Neural crest cell (in vitro differentiated cells): ENCODE results near the gene BICRA. TPM values are rescaled to one million over a fixed set of nuclear protein-coding genes. Genes with fewer than 3 reads are reported as not detected.

Experiments used
- DNase-seq: peaks from one replicate; pipeline ENCODE4 v3.0.0; 2021; ENCODE audit warnings: low read depth, mixed read lengths, low spot score
- H3K27ac Mint-ChIP-seq: one replicate; pipeline ENCODE4 v1.8.0; 2021; ENCODE audit warnings: mild to moderate bottlenecking, mixed read lengths; ENCODE audit not compliant: unreplicated experiment
- H3K27me3 Mint-ChIP-seq: 2 replicates; pipeline ENCODE4 v1.8.0; 2021; ENCODE audit warnings: low read depth, mild to moderate bottlenecking, mixed read lengths
- H3K36me3 Mint-ChIP-seq: 2 replicates; pipeline ENCODE4 v1.8.0; 2021; ENCODE audit warnings: low read depth, mild to moderate bottlenecking, mixed read lengths
- H3K4me1 Mint-ChIP-seq: 2 replicates; pipeline ENCODE4 v1.8.0; 2021; ENCODE audit warnings: mixed read lengths
- H3K4me3 Mint-ChIP-seq: one replicate; pipeline ENCODE4 v1.8.0; 2021; ENCODE audit warnings: mild to moderate bottlenecking, mixed read lengths
- H3K9me3 Mint-ChIP-seq: 2 replicates; pipeline ENCODE4 v1.8.0; 2021; ENCODE audit warnings: mixed read lengths
- CTCF ChIP-seq: fragments of 200-600 bp; sonication (generic); conservative IDR thresholded peaks from 2 replicates; pipeline ENCODE4 v1.5.0; 2021; ENCODE audit warnings: antibody characterized with exemption, mild to moderate bottlenecking
- total RNA-seq: library from RNA; stranded (reverse); gene quantifications from 2 replicates; pipeline ENCODE4 v1.2.1, GENCODE V29; 2021

BICRA gene
- total RNA-seq, 1 donor from 2014 or later = 28.9 TPM

- Mint-ChIP-seq H3K27me3 (peaks cover 46% of the 10 kb centered on the region), H3K27ac (no peak overlapping the region), H3K9me3 (no peaks in the 10 kb centered on the region), H3K4me3 (no peak overlapping the region), H3K4me1 (peaks cover 10% of the 10 kb centered on the region), H3K36me3 (no peaks in the 10 kb centered on the region)
- DNase-seq = peak; percentile 36
- TF ChIP-seq CTCF = no peak
Observed at GRCh38 chr19:47729799-47730520, 121.0 kb downstream of the BICRA start.

- Mint-ChIP-seq H3K27me3 (peaks cover 46% of the 10 kb centered on the region), H3K36me3 (no peaks in the 10 kb centered on the region), H3K4me1 (peaks cover 10% of the 10 kb centered on the region), H3K4me3 (no peak overlapping the region), H3K27ac (no peak overlapping the region), H3K9me3 (no peaks in the 10 kb centered on the region)
- TF ChIP-seq CTCF = no peak
- DNase-seq = no peak
Observed at GRCh38 chr19:47730521-47730889, 121.6 kb downstream of the BICRA start.

- no peak for TF ChIP-seq CTCF
- Mint-ChIP-seq H3K27me3 (peaks cover 46% of the 10 kb centered on the region), H3K4me3 (no peak overlapping the region), H3K4me1 (peaks cover 10% of the 10 kb centered on the region), H3K9me3 (no peaks in the 10 kb centered on the region), H3K36me3 (no peaks in the 10 kb centered on the region), H3K27ac (no peak overlapping the region)
- DNase-seq = no peak
Observed at GRCh38 chr19:47730910-47731309, 122.0 kb downstream of the BICRA start.

GRCh38 chr19:47735131-47735530, 126.2 kb downstream of the BICRA start:
- H3K9me3 Mint-ChIP-seq = no peaks in the 10 kb centered on the region
- no peak overlapping the region for H3K4me3 Mint-ChIP-seq
- no peaks in the 10 kb centered on the region for H3K4me1 Mint-ChIP-seq
- no peak for TF ChIP-seq CTCF
- no peaks in the 10 kb centered on the region for H3K36me3 Mint-ChIP-seq
- no peak for DNase-seq
- H3K27ac Mint-ChIP-seq = no peak overlapping the region
- H3K27me3 Mint-ChIP-seq = peaks cover 22% of the 10 kb centered on the region

- Mint-ChIP-seq H3K27me3 (peaks cover 20% of the 10 kb centered on the region), H3K4me3 (peak overlapping the region; percentile 15), H3K4me1 (peaks cover 13% of the 10 kb centered on the region), H3K36me3 (no peaks in the 10 kb centered on the region), H3K9me3 (no peaks in the 10 kb centered on the region), H3K27ac (no peak overlapping the region)
- no peak for DNase-seq
- TF ChIP-seq CTCF = no peak
Observed at GRCh38 chr19:47740866-47741519, 132.1 kb downstream of the BICRA start.
